ENCODE data around the gene HDAC4. TPM values are rescaled to one million over a fixed set of nuclear protein-coding genes. Genes with fewer than 3 reads are reported as not detected.

The HDAC4 gene
- total and polyA plus RNA-seq, 2 of the 4 experiments (the other 2 are of a cell fraction) = 4.1 to 7.2 TPM

GRCh38 chr2:239238381-239238780, 162.4 kb downstream of the HDAC4 start:
- no peak for ATAC-seq (ENCODE audit: low read depth)
- Histone ChIP-seq H3K14ac (replicated peaks; ENCODE audit: low read depth, low read length) (no peak overlapping the region), H2AK9ac (replicated peaks; ENCODE audit: low read depth, low read length, poor library complexity) (no peak overlapping the region), H3K56ac (ENCODE audit: extremely low read depth, insufficient read depth, low read length) (no peak overlapping the region), H4K5ac (ENCODE audit: low read depth, low read length) (no peak overlapping the region), H4K20me1 (ENCODE audit: insufficient read depth, low read length) (peaks cover 12% of the 10 kb centered on the region), H2BK20ac (ENCODE audit: low read depth, low read length) (no peak overlapping the region), H3K4me1 (ENCODE audit: control insufficient read depth, insufficient read depth, low read length) (peaks cover 13% of the 10 kb centered on the region), H3K9ac (ENCODE audit: low read depth, low read length) (no peak overlapping the region), H3K9me3 (ENCODE audit: control insufficient read depth, insufficient read depth, low read length) (no peaks in the 10 kb centered on the region), H3K9me1 (ENCODE audit: insufficient read depth, low read length) (peaks cover 13% of the 10 kb centered on the region; the same call in 1 of the 2 replicates), H3K79me1 (ENCODE audit: low read depth in 1 of 2, low read length in 2 of 2) (peaks cover 35 to 37% of the 10 kb centered on the region in 2 experiments), H2AFZ (replicated peaks; ENCODE audit: low read length, poor library complexity) (no peak overlapping the region), H2BK120ac (ENCODE audit: low read depth, low read length) (no peak overlapping the region), H3K4ac (ENCODE audit: low read depth, low read length) (no peak overlapping the region), H4K8ac (ENCODE audit: low read depth in 2 of 2, low read length in 2 of 2) (no peak overlapping the region), H3K27ac (ENCODE audit: insufficient read depth, low read length) (no peak overlapping the region), H3K4me2 (ENCODE audit: low read depth, low read length) (no peak overlapping the region), H4K91ac (ENCODE audit: insufficient read depth, low read depth, low read length) (no peak overlapping the region), H2BK15ac (ENCODE audit: low read depth, low read length) (no peak overlapping the region), H3K36me3 (ENCODE audit: control insufficient read depth, insufficient read depth, low read length) (peaks cover 4% of the 10 kb centered on the region; the same call in 1 of the 2 replicates), H3K4me3 (ENCODE audit: insufficient read depth, low read depth, low read length) (no peak overlapping the region), H3K27me3 (ENCODE audit: control insufficient read depth, insufficient read depth, low read length) (no peaks in the 10 kb centered on the region), H3K18ac (ENCODE audit: low read depth, low read length) (no peak overlapping the region), H3K23ac (ENCODE audit: low read depth, low read length) (no peak overlapping the region), H2BK5ac (ENCODE audit: low read depth, low read length, poor library complexity, severe bottlenecking) (no peak overlapping the region), H2AK5ac (ENCODE audit: low read depth, low read length) (no peak overlapping the region)
- no peak for TF ChIP-seq MAFK (IDR thresholded peaks at IDR 0.05; ENCODE audit: low read depth, low read length)
- TF ChIP-seq BHLHE40 (IDR thresholded peaks at IDR 0.05; ENCODE audit: low read depth, low read length) = no peak
- TF ChIP-seq RAD21 (IDR thresholded peaks at IDR 0.05; ENCODE audit: low read length) = no peak
- no peak for TF ChIP-seq CHD1 (IDR thresholded peaks at IDR 0.05; ENCODE audit: low read depth, low read length)
- no peak for TF ChIP-seq RCOR1 (IDR thresholded peaks at IDR 0.05; ENCODE audit: insufficient replicate concordance, low read length)
- TF ChIP-seq FOS (IDR thresholded peaks at IDR 0.05; ENCODE audit: low read depth, low read length) = no peak
- TF ChIP-seq POLR2A (IDR thresholded peaks at IDR 0.05; ENCODE audit: low read depth, low read length) = no peak
- no peak for TF ChIP-seq USF2 (IDR thresholded peaks at IDR 0.05; ENCODE audit: low read depth, low read length)
- no peak for TF ChIP-seq RFX5 (IDR thresholded peaks at IDR 0.05; ENCODE audit: low read depth, low read length)
- no peak for TF ChIP-seq CTCF (conservative IDR thresholded peaks at IDR 0.05; ENCODE audit: low read depth, low read length)
- TF ChIP-seq MXI1 (IDR thresholded peaks at IDR 0.05; ENCODE audit: borderline replicate concordance, low read depth, low read length) = no peak
- TF ChIP-seq CEBPB (IDR thresholded peaks at IDR 0.05; ENCODE audit: low read depth, low read length) = no peak
- DNase-seq = no peak
- no CpG with 5 or more reads among the region's 5 CpGs for WGBS, 2 experiments (ENCODE audit: extremely low coverage in 2 of 2, insufficient read length in 1 of 2)
- no TSS peak for BruUV-seq (replicated peaks)
- intact Hi-C loops (cut with micrococcal nuclease) = no loop called here
- CTCF ChIA-PET = no interaction called here
- POLR2A ChIA-PET (ENCODE audit: unreplicated experiment) = no interaction called here
- dilution Hi-C loops (cut with HindIII; ENCODE audit: low sequenced_read_pairs, unreplicated experiment) = no loop called here
- in situ Hi-C loops (cut with MboI; ENCODE audit: low sequenced_read_pairs) = no loop called here

Measured in IMR-90 (cell line).